HepG2 (cell line): Measurements from ENCODE around the gene RER1. TPM values are rescaled to one million over a fixed set of nuclear protein-coding genes. Genes with fewer than 3 reads are reported as not detected.

Experiments
- ATAC-seq: fragments of 200-7000 bp; cut with Tn5 transposase; 3 replicates; pipeline ENCODE4 v1.9.1; 2020; ENCODE audit warnings: mild to moderate bottlenecking, moderate library complexity
- BruUV-seq: library from RNA; stranded (reverse); fragments of 400-500 nt; replicated peaks from 2 replicates; lab custom pipeline; 2021; lab: Mats Ljungman, UMichigan
- CTCF ChIA-PET: fragments of 300-600 bp; formaldehyde crosslinking; extraction: SDS; loops from one replicate; lab custom pipeline; 2021; ENCODE audit warnings: low total read pairs, inconsistent platforms, low intra/inter-chr PET ratio; lab: Yijun Ruan, JAX
- POLR2A ChIA-PET: fragments of 350-600 bp; sonication (Branson Sonifier 250); formaldehyde crosslinking; loops from one replicate; lab custom pipeline; 2020; ENCODE audit warnings: antibody characterized with exemption, inconsistent platforms; lab: Yijun Ruan, JAX
- DNase-seq: peaks from one replicate; pipeline ENCODE4 v3.0.0-alpha.2; 2015; ENCODE audit warnings: low spot score
- FAIRE-seq: peaks from 3 replicates; lab custom pipeline; 2011; peaks lifted over from hg19 to GRCh38; lab: Jason Lieb, UNC
- H2AFZ ChIP-seq: one replicate; pipeline ENCODE4 v1.6.1; 2011; ENCODE audit warnings: low read length, inconsistent platforms
- H3K27ac ChIP-seq: fragments of 300-600 bp; 3 replicates; pipeline ENCODE4 v1.8.0; 2011; ENCODE audit warnings: mixed run types, mild to moderate bottlenecking, mixed read lengths, low read length, inconsistent platforms; ENCODE audit not compliant: insufficient read depth; ENCODE audit errors: extremely low read length
- H3K27me3 ChIP-seq, 2 experiments: fragments of 200-600 bp in 1 of 2; 2 replicates in 1 of 2; 3 replicates in 1 of 2; pipeline versions ENCODE4 v1.6.0 to v1.8.0; 2011; ENCODE audit warnings: low read length in 2 of 2, mild to moderate bottlenecking in 2 of 2, moderate library complexity in 2 of 2, inconsistent platforms in 1 of 2; ENCODE audit not compliant: insufficient read depth in 2 of 2, control insufficient read depth in 1 of 2
- H3K36me3 ChIP-seq, 2 experiments: fragments of 200-600 bp in 1 of 2; replicated peaks in 1 of 2; 2 replicates in 1 of 2; 3 replicates in 1 of 2; pipeline versions ENCODE4 v1.5.1 to v1.8.0; 2011; ENCODE audit warnings: low read length in 2 of 2, inconsistent platforms in 1 of 2; ENCODE audit not compliant: insufficient read depth in 2 of 2, control insufficient read depth in 1 of 2
- H3K4me1 ChIP-seq: 2 replicates; pipeline ENCODE4 v1.5.1; 2012; ENCODE audit warnings: low read length, inconsistent platforms; ENCODE audit not compliant: insufficient read depth
- H3K4me2 ChIP-seq: 2 replicates; pipeline ENCODE4 v1.6.0; 2011; ENCODE audit warnings: low read depth, low read length, inconsistent platforms
- H3K4me3 ChIP-seq, 3 experiments: fragments of 200-600 bp in 1 of 3; sonication (generic), shearing (Covaris generic) in 1 of 3; replicated peaks in 1 of 3; 2 replicates each; pipeline ENCODE4 v1.5.1; 2011 to 2016; ENCODE audit warnings: low read length in 3 of 3, inconsistent platforms in 2 of 3, low read depth in 2 of 3, mild to moderate bottlenecking in 2 of 3, control low read depth in 1 of 3, mixed read lengths in 1 of 3; ENCODE audit not compliant: insufficient read depth in 1 of 3
- H3K79me2 ChIP-seq: one replicate; pipeline ENCODE4 v1.6.1; 2011; ENCODE audit warnings: low read length, inconsistent platforms; ENCODE audit not compliant: insufficient read depth
- H3K9ac ChIP-seq: 2 replicates; pipeline ENCODE4 v1.6.0; 2011; ENCODE audit warnings: mild to moderate bottlenecking, low read depth, low read length, inconsistent platforms; ENCODE audit not compliant: insufficient read depth
- H3K9me3 ChIP-seq: 2 replicates; pipeline ENCODE4 v1.5.1; 2012; ENCODE audit warnings: mild to moderate bottlenecking, low read length
- H4K20me1 ChIP-seq: 2 replicates; pipeline ENCODE4 v1.6.0; 2011; ENCODE audit warnings: inconsistent platforms, mild to moderate bottlenecking, low read length, moderate library complexity; ENCODE audit not compliant: insufficient read depth
- ELF1 ChIP-seq: sonication (generic); formaldehyde crosslinking; IDR thresholded peaks from 2 replicates; pipeline ENCODE4 v1.4.0; 2020; ENCODE audit warnings: missing genetic modification reagents
- HINFP ChIP-seq: sonication (generic); formaldehyde crosslinking; IDR thresholded peaks from 2 replicates; pipeline ENCODE4 v1.4.0; 2020; ENCODE audit warnings: low read depth, mild to moderate bottlenecking, missing genetic modification reagents
- HNF4A ChIP-seq: sonication (generic); formaldehyde crosslinking; IDR thresholded peaks from 2 replicates; pipeline ENCODE4 v1.4.0; 2020; ENCODE audit warnings: missing genetic modification reagents
- MLX ChIP-seq: IDR thresholded peaks from 2 replicates; pipeline ENCODE4 v1.6.1; 2016
- NFKB2 ChIP-seq: sonication (generic); formaldehyde crosslinking; IDR thresholded peaks from 2 replicates; pipeline ENCODE4 v1.4.0; 2020; ENCODE audit warnings: missing genetic modification reagents, borderline replicate concordance
- RFX1 ChIP-seq: fragments of 450-650 bp; IDR thresholded peaks from 2 replicates; pipeline ENCODE4 v1.6.1; 2017
- SALL1 ChIP-seq: sonication (generic); formaldehyde crosslinking; IDR thresholded peaks from 2 replicates; pipeline ENCODE4 v1.8.0; 2022; ENCODE audit warnings: mild to moderate bottlenecking, missing genetic modification reagents
- TP53 ChIP-seq: sonication (generic); formaldehyde crosslinking; conservative IDR thresholded peaks from 2 replicates; pipeline ENCODE4 v1.4.0; 2020; ENCODE audit warnings: missing genetic modification reagents
- TRAFD1 ChIP-seq: sonication (generic); formaldehyde crosslinking; IDR thresholded peaks from 2 replicates; pipeline ENCODE4 v1.5.1; 2020; ENCODE audit warnings: missing genetic modification reagents, mild to moderate bottlenecking, borderline replicate concordance
- ZBTB39 ChIP-seq: sonication (generic); formaldehyde crosslinking; IDR thresholded peaks from 2 replicates; pipeline ENCODE4 v1.5.0; 2020; ENCODE audit warnings: missing genetic modification reagents
- ZNF3 ChIP-seq: IDR thresholded peaks from 2 replicates; pipeline ENCODE4 v1.7.0; 2017; ENCODE audit warnings: inconsistent platforms
- ZNF354B ChIP-seq: sonication (generic); formaldehyde crosslinking; IDR thresholded peaks from 2 replicates; pipeline ENCODE4 v1.8.0; 2022; ENCODE audit warnings: mild to moderate bottlenecking, missing genetic modification reagents
- ZNF432 ChIP-seq: sonication (generic); formaldehyde crosslinking; IDR thresholded peaks from 2 replicates; pipeline ENCODE4 v1.5.0; 2020; ENCODE audit warnings: missing genetic modification reagents, mild to moderate bottlenecking, borderline replicate concordance
- ZNF781 ChIP-seq: sonication (generic); formaldehyde crosslinking; IDR thresholded peaks from 2 replicates; pipeline ENCODE4 v1.5.1; 2020; ENCODE audit warnings: borderline replicate concordance, mild to moderate bottlenecking, missing genetic modification reagents; ENCODE audit errors: not compliant biosample characterization
- WGBS: methylation state at CpG from one replicate; pipeline ENCODE4 v1.1.6; 2017; ENCODE audit warnings: low lambda C conversion rate; 5-methylcytosine and 5-hydroxymethylcytosine counted together
- in situ Hi-C: cut with HindIII; loops from 2 replicates; pipeline ENCODE4 v1.10.0; 2017; ENCODE audit warnings: low pct_unique_long_range_greater_than_20kb; ENCODE audit not compliant: extremely low pct_ligation_motif_present
- intact Hi-C: fragments of 100-400 bp; cut with micrococcal nuclease; formaldehyde crosslinking; loops from one replicate; pipeline ENCODE4 v1.10.0; 2022; ENCODE audit not compliant: unreplicated experiment
- polyA plus RNA-seq, 8 experiments: library from polyadenylated mRNA; depleted of rRNA in 3 of 8; stranded (reverse) in 7 of 8; unstranded in 1 of 8; fragments of >200 nt; fragmentation: Illumina TruSeq in 4 of 8; extraction: Trizol in 4 of 8; gene quantifications; 2 replicates each; pipeline versions ENCODE4 v1.2.1 to v1.2.3, GENCODE V29; 2011 to 2016; ENCODE audit warnings: low read depth in 4 of 8, missing spikeins in 1 of 8, mixed read lengths in 1 of 8; ENCODE audit not compliant: insufficient read depth in 1 of 8
- total RNA-seq, 5 experiments: library from RNA; depleted of rRNA; stranded (reverse); fragments of >200 nt; fragmentation: Illumina TruSeq; extraction: Trizol; gene quantifications; 2 replicates each; pipeline ENCODE4 v1.2.3, GENCODE V29; 2016; ENCODE audit warnings: low read depth in 1 of 5

Gene RER1
- total and polyA plus RNA-seq, 2 of the 13 experiments (the other 11 are each of a cell fraction or from before 2014, with no cell fraction given): 128 to 164 TPM

GRCh38 chr1:2377751-2378440 is 13.7 kb upstream of the RER1 start:
- no TSS peak for BruUV-seq
- no peaks in the 10 kb centered on the region for H3K36me3 ChIP-seq

GRCh38 chr1:2378441-2378851 is 13.2 kb upstream of the RER1 start:
- Histone ChIP-seq H3K4me2 (no peak overlapping the region), H2AFZ (no peak overlapping the region), H4K20me1 (no peaks in the 10 kb centered on the region), H3K4me1 (peaks cover 14% of the 10 kb centered on the region), H3K79me2 (no peaks in the 10 kb centered on the region), H3K4me3 (no peak overlapping the region), H3K36me3 (no peaks in the 10 kb centered on the region), H3K9me3 (no peaks in the 10 kb centered on the region), H3K9ac (no peak overlapping the region), H3K27ac (no peak overlapping the region), H3K27me3 (no peaks in the 10 kb centered on the region)
- FAIRE-seq (no peak), ATAC-seq (no peak), DNase-seq (no peak)
- WGBS: 57% methylated on average over 13 of the region's 24 CpGs
- intact Hi-C loops: no loop called here
- in situ Hi-C loops: no loop called here
- ChIA-PET CTCF (no interaction called here), POLR2A (no interaction called here)
- no TSS peak for BruUV-seq
- no peak for TF ChIP-seq TP53 (CRISPR knock-in tag)
- TF ChIP-seq ZNF354B (CRISPR knock-in tag): no peak
- no peak for TF ChIP-seq MLX (CRISPR knock-in tag)
- no peak for TF ChIP-seq NFKB2
- no peak for TF ChIP-seq TRAFD1 (CRISPR knock-in tag)
- TF ChIP-seq ZBTB39 (CRISPR knock-in tag): no peak

More at GRCh38 chr1:2377751-2378440, 13.7 kb upstream of the RER1 start:
- ATAC-seq (no peak), FAIRE-seq (no peak), DNase-seq (no peak)
- Histone ChIP-seq H3K4me2 (no peak overlapping the region), H3K27me3 (no peaks in the 10 kb centered on the region), H3K9ac (no peak overlapping the region), H3K4me1 (peaks cover 9% of the 10 kb centered on the region; the same call in 1 of the 2 replicates), H3K79me2 (no peaks in the 10 kb centered on the region), H2AFZ (no peak overlapping the region), H3K9me3 (no peaks in the 10 kb centered on the region), H4K20me1 (no peaks in the 10 kb centered on the region), H3K27ac (no peak overlapping the region), H3K4me3 (no peak overlapping the region)
- no peak for TF ChIP-seq HINFP (CRISPR knock-in tag)
- TF ChIP-seq ELF1 (CRISPR knock-in tag): no peak
- no peak for TF ChIP-seq ZNF3 (CRISPR knock-in tag)
- no peak for TF ChIP-seq ZNF432
- TF ChIP-seq ZNF781 (CRISPR knock-in tag): no peak
- no peak for TF ChIP-seq RFX1
- TF ChIP-seq SALL1 (CRISPR knock-in tag): peak; percentile 19; the same call in 1 of the 2 replicates
- TF ChIP-seq HNF4A (CRISPR knock-in tag): peak; percentile 42; the same call in 1 of the 2 replicates
- WGBS: 17% methylated on average over 1 of the region's 16 CpGs
- intact Hi-C loops: no loop called here
- ChIA-PET CTCF (no interaction called here), POLR2A (no interaction called here)
- in situ Hi-C loops: no loop called here
